ENCODE results near the gene TMEM263. TPM values are rescaled to one million over a fixed set of nuclear protein-coding genes. Genes with fewer than 3 reads are reported as not detected.

TMEM263 gene
- total and polyA plus RNA-seq, 9 of the 15 experiments (the other 6 are each of a cell fraction or from before 2014, with no cell fraction given), result 12.6 to 36.7 (median 24.4) TPM

DNA sequence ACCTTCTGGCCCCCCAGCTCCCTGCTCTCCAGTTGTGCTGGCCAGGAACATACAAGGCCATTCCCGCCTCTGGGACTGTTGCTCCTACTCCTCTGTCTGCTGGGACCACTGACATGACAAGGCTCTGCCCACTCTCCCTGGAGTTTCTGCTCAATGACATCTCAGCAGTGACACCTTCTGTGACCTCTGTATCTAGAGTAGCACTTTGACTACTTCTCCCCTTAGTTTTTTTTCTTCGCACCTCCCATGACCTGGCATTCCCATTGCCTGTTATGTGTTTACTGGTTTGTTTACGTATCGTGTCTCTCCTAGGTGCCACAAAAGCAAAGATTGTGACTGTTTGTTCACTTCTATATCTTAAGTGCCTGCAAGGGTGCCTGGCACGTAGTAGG is 40.1 kb upstream of the TMEM263 start:
- no peak for DNase-seq (ENCODE audit: extremely low read depth in 1 of 4, low spot score in 3 of 4)

DNA sequence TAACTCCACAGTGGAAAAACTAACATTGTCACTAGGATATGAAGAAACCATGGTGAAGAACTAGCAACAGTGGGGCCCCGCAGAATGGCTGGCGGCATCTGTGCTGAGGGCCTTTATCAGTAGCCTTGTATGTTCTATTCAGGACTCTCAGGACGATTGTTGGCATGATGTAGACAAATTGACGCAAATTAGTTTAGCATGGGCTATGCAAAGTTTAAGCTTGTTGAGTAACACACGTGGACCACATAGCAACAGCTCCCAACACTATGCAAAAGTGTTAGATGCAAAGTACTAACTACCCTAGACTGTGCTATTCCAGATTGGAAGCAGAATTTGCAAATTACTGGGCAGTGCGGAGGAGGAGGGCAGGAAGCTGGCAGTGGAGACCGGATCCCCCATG is 38.2 kb upstream of the TMEM263 start:
- H3K36me3 ChIP-seq (ENCODE audit: control insufficient read depth, insufficient read depth, low read length), result no peaks in the 10 kb centered on the region
- H3K9ac ChIP-seq (ENCODE audit: insufficient read depth in 1 of 2, low read depth in 2 of 2, low read length in 2 of 2), result no peak overlapping the region
- ChIA-PET POLR2A (interaction anchor here (0.8 kb wide), 2 partner anchors 10 to 31 kb away, joined by 3 read pairs; no protein-coding TSS in a partner anchor), CTCF (ENCODE audit: low intra/inter-chr PET ratio) (interaction anchor here (0.6 kb wide), 2 partner anchors 71 to 531 kb away, joined by 3 to 5 read pairs; no protein-coding TSS in a partner anchor)
- intact Hi-C loops (cut with micrococcal nuclease), result loop anchor here (5.0 to 10.0 kb wide), 3 partner anchors 183 to 690 kb away; no protein-coding TSS in a partner anchor
- no peaks in the 10 kb centered on the region for H3K9me1 ChIP-seq (ENCODE audit: control insufficient read depth, insufficient read depth, low read length)
- no TSS peak for BruUV-seq (replicated peaks)
- H3K4me3 ChIP-seq, result no peak overlapping the region
- 15% methylated on average over 7 of the region's 7 CpGs for WGBS (ENCODE audit: insufficient coverage, low coverage, missing lambda C conversion rate)
- DNase-seq (ENCODE audit: extremely low read depth in 1 of 4, low spot score in 3 of 4) (no peak), ATAC-seq (no peak; the same call in 2 of the 3 replicates), FAIRE-seq (no peak)
- no peak overlapping the region for H3K27ac ChIP-seq (ENCODE audit: extremely low read depth, low read depth, low read length)
- peaks cover 20 to 29% of the 10 kb centered on the region in 2 experiments; a peak in 3 of 5 replicates for H3K27me3 ChIP-seq (ENCODE audit: control insufficient read depth in 2 of 2, insufficient read depth in 2 of 2, low read length in 2 of 2)
- H2AFZ ChIP-seq (ENCODE audit: low read depth, low read length), result no peak overlapping the region
- H3K9me3 ChIP-seq (replicated peaks; ENCODE audit: control insufficient read depth, insufficient read depth, low read depth, low read length), result no peaks in the 10 kb centered on the region
- in situ Hi-C loops (cut with MboI), result loop anchor here (5.0 kb wide), 1 partner anchor 535 kb away; no protein-coding TSS in a partner anchor
- H3K4me2 ChIP-seq (ENCODE audit: insufficient read depth, low read length), result no peak overlapping the region
- no peaks in the 10 kb centered on the region for H4K20me1 ChIP-seq (replicated peaks; ENCODE audit: control insufficient read depth, insufficient read depth, low read length)
- H3K4me1 ChIP-seq (replicated peaks in 1 of 2; ENCODE audit: control insufficient read depth in 2 of 2, insufficient read depth in 2 of 2, low read length in 2 of 2), result no peaks in the 10 kb centered on the region
- no peaks in the 10 kb centered on the region for H3K79me2 ChIP-seq (ENCODE audit: control insufficient read depth, insufficient read depth, low read length)
- no peak for TF ChIP-seq SAP30 (IDR thresholded peaks at IDR 0.05; ENCODE audit: borderline replicate concordance, insufficient read depth, low read depth, low read length, poor library complexity, severe bottlenecking)
- TF ChIP-seq ETV6 (IDR thresholded peaks at IDR 0.05; ENCODE audit: borderline replicate concordance in 1 of 2, low read depth in 2 of 2, low read length in 1 of 2), result no peak
- no peak for TF ChIP-seq ETV6 (CRISPR knock-in tag; IDR thresholded peaks at IDR 0.05; ENCODE audit: borderline replicate concordance)
- no peak for TF ChIP-seq SRSF9 (IDR thresholded peaks at IDR 0.05; ENCODE audit: borderline replicate concordance, low read depth, low read length)
- TF ChIP-seq ZNF584 (CRISPR knock-in tag; IDR thresholded peaks at IDR 0.05; ENCODE audit: low read depth), result no peak
- TF ChIP-seq TAF15 (IDR thresholded peaks at IDR 0.05; ENCODE audit: low read depth, low read length), result no peak
- no peak for TF ChIP-seq ZNF436 (CRISPR knock-in tag; IDR thresholded peaks at IDR 0.05)
- TF ChIP-seq SIN3A (IDR thresholded peaks at IDR 0.05; ENCODE audit: borderline replicate concordance in 2 of 2, control insufficient read depth in 1 of 2, low read depth in 2 of 2, low read length in 2 of 2), result no peak
- TF ChIP-seq ZNF3 (CRISPR knock-in tag; IDR thresholded peaks at IDR 0.05), result no peak
- TF ChIP-seq ELF1 (tag; IDR thresholded peaks at IDR 0.05), result no peak
- TF ChIP-seq NCOA1 (IDR thresholded peaks at IDR 0.05; ENCODE audit: low read depth), result no peak
- no peak for TF ChIP-seq ARNT (IDR thresholded peaks at IDR 0.05)
- no peak for TF ChIP-seq ZNF699 (CRISPR knock-in tag; IDR thresholded peaks at IDR 0.05; ENCODE audit: insufficient replicate concordance)
- TF ChIP-seq ZNF316 (IDR thresholded peaks at IDR 0.05), result no peak
- TF ChIP-seq SAFB2 (IDR thresholded peaks at IDR 0.05; ENCODE audit: borderline replicate concordance, low read depth, low read length, severe bottlenecking), result no peak

More for the DNA sequence above, 40.1 kb upstream of the TMEM263 start:
- intact Hi-C loops (cut with micrococcal nuclease), result loop anchor here (5.0 to 10.0 kb wide), 3 partner anchors 181 to 688 kb away; no protein-coding TSS in a partner anchor
- no peaks in the 10 kb centered on the region for H4K20me1 ChIP-seq (replicated peaks; ENCODE audit: control insufficient read depth, insufficient read depth, low read length)
- CTCF ChIA-PET (ENCODE audit: low intra/inter-chr PET ratio), result no interaction called here
- H3K9me3 ChIP-seq (replicated peaks; ENCODE audit: control insufficient read depth, insufficient read depth, low read depth, low read length), result no peaks in the 10 kb centered on the region
- in situ Hi-C loops (cut with MboI), result loop anchor here (5.0 kb wide), 1 partner anchor 533 kb away; no protein-coding TSS in a partner anchor
- no TSS peak for BruUV-seq (replicated peaks)
- POLR2A ChIA-PET, result no interaction called here
- H2AFZ ChIP-seq (ENCODE audit: low read depth, low read length), result no peak overlapping the region
- peaks cover 26 to 41% of the 10 kb centered on the region in 2 experiments; a peak in 3 of 5 replicates for H3K27me3 ChIP-seq (ENCODE audit: control insufficient read depth in 2 of 2, insufficient read depth in 2 of 2, low read length in 2 of 2)
- H3K36me3 ChIP-seq (ENCODE audit: control insufficient read depth, insufficient read depth, low read length), result no peaks in the 10 kb centered on the region
- 10% methylated on average over 5 of the region's 5 CpGs for WGBS (ENCODE audit: insufficient coverage, low coverage, missing lambda C conversion rate)
- no peak for FAIRE-seq
- H3K4me2 ChIP-seq (ENCODE audit: insufficient read depth, low read length), result no peak overlapping the region
- H3K27ac ChIP-seq (ENCODE audit: extremely low read depth, low read depth, low read length), result no peak overlapping the region
- no peaks in the 10 kb centered on the region for H3K9me1 ChIP-seq (ENCODE audit: control insufficient read depth, insufficient read depth, low read length)
- H3K79me2 ChIP-seq (ENCODE audit: control insufficient read depth, insufficient read depth, low read length), result no peaks in the 10 kb centered on the region
- no peak overlapping the region for H3K4me3 ChIP-seq
- ATAC-seq, result no peak
- H3K4me1 ChIP-seq (replicated peaks in 1 of 2; ENCODE audit: control insufficient read depth in 2 of 2, insufficient read depth in 2 of 2, low read length in 2 of 2), result no peaks in the 10 kb centered on the region
- TF ChIP-seq GTF2E2 (tag; IDR thresholded peaks at IDR 0.05), result no peak
- no peak for TF ChIP-seq ZNF668 (CRISPR knock-in tag; IDR thresholded peaks at IDR 0.05)
- no peak for TF ChIP-seq LEF1 (IDR thresholded peaks at IDR 0.05)
- TF ChIP-seq HNRNPLL (IDR thresholded peaks at IDR 0.05; ENCODE audit: low read depth, low read length, poor library complexity, severe bottlenecking), result no peak
- TF ChIP-seq ZNF717 (CRISPR knock-in tag; IDR thresholded peaks at IDR 0.05), result no peak
- TF ChIP-seq HMG20A (CRISPR knock-in tag; conservative IDR thresholded peaks at IDR 0.05), result no peak
- no peak overlapping the region for H3K9ac ChIP-seq (ENCODE audit: insufficient read depth in 1 of 2, low read depth in 2 of 2, low read length in 2 of 2)
